GM19463 (cell line): ENCODE results near the gene RADX.
"Not testable (repeated sequence)": the region's sequence is repeated elsewhere in the genome, so short reads cannot be mapped to it uniquely, and the experiment has no call there.

Experiments
- ATAC-seq: cut with Tn5 transposase; IDR thresholded peaks from one replicate; pipeline ENCODE4 v1.9.1; 2021; ENCODE audit warnings: mild to moderate bottlenecking, moderate library complexity; ENCODE audit not compliant: unreplicated experiment

Gene RADX, protein sequence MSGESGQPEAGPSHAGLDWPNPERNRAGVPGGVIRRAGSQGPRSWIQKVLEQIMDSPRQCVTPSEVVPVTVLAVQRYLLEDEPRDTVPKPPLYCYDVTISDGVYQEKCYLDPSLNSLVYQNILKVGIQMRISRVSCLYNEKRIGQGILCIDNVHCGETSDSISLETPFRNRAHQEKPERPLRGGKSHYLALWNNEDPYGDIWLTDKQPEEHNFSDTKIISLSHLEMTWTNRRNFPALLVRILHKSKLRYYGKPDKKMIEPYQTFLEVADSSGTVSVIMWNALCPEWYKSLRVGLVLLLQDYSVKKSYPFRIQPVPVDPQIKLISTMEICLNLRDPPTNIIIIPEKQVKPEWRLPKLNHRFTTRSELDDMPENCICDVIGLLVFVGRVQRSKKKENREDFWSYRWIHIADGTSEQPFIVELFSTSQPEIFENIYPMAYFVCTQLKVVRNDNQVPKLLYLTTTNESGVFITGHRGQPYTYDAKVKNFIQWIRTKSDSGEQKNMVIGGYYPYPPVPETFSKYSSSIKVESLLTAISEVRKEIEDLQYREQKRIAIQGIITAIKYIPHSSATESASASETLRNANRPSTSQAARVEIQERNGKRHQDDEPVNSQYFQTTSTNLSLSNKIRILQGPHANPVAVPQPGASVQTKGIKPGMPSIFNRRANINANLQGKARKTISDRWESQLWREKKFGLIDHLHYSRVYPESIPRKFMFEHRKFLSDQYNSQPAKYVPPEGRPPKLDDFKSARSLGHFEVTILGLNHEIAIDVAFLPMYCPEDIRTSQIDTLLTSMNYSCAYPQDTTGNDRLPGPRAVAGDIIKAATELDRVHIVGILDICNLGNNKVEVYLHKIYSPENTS

DNA sequence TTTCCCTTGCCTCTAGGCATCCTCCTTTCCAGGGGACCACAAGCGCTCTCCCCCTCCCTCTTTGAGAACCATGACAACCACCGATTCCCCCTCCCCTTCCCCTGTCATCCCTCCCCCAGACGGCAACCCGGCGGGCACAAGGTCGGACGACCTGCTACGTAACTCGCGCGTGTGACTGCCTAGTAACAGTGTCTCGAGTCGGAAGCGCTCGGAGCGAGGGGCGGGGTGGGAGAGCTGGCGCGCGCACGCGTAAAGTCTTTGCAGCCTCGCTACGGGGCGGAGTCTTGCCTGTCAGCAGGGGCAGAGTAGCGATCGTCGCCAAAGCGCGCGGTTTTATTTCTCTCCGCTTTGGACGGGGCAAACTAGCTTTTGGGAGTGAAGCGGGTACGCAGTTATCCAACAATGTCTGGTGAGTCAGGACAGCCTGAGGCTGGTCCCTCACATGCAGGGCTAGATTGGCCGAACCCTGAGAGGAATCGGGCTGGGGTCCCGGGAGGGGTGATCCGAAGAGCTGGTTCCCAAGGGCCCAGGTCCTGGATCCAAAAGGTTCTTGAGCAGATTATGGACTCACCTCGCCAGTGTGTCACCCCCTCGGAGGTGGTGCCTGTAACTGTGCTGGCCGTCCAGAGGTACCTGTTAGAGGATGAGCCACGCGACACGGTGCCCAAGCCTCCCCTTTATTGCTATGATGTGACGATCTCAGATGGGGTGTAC, at the start of gene RADX:
Gene RADX (plus strand): TSS at position 300 of the 714 bp plus-strand sequence. CDS start 103 bp downstream, at position 403.
- ATAC-seq = peak; percentile 97

DNA sequence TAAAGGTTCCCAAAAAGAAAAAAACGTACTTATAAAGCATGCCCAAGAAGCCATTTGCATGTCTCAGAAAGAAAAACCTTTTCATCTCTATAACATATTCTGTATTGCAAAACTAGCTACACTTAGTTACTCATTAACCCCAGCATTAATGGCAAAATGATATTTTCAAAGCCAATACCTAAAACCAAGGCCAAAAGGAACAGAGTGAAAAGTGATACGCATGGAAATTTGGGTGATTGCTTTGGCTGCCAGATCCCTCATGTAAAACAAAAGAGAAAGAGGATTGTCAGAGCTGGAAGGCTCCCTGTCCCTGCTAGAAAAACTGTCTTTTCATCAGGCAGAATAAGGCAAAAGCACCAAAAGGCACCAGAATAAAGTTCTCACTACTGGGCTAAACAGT, 46.8 kb upstream of the RADX start:
- ATAC-seq = no peak

DNA sequence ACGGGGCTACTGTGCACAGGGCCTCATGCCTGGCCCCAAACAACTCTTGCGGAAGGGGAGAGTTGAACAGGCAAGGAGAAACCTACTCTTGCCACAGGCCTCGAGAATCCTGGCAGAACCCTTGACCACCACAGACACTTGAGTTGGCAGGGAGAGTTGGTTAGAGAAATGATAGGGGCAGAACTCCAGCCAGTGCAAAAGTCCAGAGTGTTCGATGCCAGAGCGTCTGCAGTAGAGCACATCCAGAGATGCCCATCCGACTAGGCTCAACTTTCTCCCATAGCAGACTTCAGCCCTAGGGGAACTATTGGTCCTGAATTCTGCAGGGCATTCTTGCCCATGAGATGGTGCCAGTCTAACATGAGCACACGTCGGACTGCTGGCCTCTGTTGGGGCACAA, 45.4 kb upstream of the RADX start:
- no peak for ATAC-seq

DNA sequence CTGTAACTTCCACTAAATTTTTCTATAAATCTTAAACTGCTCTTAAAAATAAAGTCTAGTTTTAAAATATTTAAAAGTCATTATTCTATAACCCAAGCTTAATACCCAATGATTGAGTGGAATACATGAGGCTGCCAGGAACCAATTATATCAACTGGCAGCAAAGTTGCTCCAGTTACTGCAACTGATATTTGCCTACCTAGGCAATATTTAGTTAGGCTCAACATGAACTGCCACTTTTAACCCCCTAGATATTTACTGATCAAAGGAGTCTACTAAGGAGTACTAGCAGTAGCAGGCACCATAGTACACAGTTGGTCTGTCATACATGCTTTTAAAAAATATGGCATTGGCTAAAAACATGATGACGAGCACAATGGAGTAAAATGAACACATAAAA, 29.9 kb upstream of the RADX start:
- ATAC-seq = no peak

DNA sequence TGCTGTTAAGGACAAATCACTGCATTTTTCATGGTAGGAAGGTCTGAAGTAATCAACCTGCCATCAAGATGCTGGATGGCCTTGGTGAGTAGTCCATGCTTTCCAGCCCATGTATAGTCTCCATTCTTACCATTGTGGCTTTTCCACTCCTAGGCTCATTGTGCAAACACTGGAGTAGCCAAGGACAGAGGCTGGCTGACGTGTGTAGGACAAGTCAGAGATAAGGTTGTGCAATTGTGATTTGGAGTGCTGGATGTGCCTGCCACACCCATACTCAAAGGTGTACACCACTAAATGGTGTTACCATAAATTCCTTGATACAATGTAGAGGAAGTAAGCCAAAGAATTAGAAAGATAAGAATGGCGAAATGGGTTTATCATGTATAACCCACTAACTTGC, 26.3 kb upstream of the RADX start:
- ATAC-seq = no peak

DNA sequence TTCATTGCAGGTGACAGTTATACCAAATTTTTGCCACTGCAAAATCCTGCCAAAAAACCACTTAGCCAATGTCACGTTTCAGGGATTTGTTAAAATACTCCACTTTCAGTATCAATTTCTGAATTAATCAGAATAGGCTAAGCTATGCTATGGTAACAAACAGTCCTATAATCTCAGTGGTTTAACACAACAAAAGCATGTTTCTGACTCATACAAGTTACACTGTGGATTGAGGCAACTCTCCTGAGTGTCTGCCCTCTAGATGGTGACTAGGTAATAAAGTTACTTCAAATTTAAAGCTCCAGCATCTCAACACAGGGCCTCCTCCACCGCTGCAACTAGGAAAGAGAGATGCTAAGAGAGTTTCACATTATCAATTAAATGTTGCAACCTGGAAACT, 23.0 kb upstream of the RADX start:
- ATAC-seq = no peak

DNA sequence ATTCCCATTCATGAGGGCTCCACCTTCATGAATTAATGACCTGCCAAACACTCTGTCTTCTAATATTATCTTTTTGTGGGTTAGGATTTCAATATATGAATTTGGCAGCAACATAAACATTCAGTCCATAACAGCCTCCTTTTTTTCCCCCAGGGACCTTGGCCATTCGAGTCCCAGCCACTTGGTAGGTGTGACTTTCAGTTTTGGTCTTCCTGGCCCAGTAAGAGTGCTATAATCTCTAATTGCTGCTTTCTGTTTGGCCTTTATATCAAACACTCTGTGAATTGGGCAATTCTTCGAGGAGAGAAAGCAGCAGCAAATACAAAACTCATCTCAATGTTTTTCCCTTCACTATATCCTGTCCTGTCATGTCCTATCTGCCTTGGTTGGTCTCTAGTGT, 12.4 kb upstream of the RADX start:
- ATAC-seq = peak; percentile 50

DNA sequence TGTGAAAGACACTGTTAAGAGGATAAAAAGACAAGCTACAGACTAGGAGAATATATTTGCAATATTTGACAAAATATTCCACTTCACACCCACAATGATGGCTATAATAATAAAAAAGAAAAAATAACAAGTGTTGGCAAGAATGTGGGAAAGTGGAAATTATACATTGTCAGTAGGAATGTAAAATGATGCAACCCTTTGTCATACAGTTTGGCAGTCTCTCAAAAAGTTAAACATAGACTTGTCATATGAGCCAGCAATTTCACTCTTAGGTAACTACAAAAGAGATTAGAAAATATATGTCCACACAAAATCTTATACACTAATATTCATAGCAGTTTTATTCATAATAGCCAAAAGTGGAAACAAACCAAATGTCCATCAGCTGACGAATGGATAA, 5.2 kb upstream of the RADX start:
- ATAC-seq = no peak

DNA sequence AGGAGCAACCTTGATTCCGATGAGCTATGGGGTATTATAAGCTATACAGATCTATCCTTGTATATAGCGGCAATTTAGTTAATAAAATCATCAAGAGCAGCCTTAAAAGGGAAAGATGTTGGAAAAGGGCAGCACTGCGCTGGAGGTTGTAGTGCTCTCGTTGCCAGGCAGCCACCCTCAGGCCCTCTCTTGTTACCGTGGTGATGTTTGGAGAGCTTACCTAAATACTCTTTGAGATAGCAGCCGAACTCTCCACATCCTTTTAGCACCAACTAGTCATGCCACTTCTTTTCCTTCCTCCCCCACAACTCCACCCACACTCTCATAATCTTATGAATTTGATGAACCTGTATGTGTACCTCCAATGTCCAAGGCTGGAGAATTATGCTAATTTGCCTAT, 3.8 kb upstream of the RADX start:
- ATAC-seq = no peak

DNA sequence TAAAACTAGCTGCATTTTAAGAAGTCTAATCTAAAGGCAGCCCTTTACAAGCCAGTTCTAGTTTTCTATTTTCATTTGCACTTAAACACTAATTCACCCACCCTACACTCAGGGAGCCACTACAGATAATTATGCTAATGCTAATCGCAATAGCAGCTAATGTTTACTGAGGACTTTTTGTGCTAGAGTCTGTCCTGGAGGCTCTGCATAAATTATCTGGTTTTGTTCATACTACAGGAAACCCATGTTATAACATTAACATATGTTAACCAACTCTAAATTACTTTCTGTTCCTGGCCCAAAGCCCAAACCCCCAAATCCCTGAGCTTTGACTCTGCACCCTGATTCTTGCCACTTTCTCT, 480 bp upstream of the RADX start:
- peak; percentile 10 for ATAC-seq

DNA sequence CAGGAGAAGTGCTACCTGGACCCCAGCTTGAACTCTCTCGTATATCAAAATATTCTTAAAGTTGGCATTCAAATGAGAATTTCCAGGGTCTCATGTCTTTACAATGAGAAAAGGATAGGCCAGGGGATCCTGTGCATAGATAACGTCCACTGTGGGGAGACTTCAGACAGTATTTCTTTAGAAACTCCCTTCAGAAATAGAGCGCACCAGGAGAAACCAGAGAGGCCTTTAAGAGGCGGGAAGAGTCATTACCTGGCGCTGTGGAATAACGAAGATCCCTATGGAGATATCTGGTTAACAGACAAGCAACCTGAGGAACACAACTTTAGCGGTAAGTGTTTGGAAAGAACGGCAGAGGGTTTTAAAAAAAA, 600 bp downstream of the RADX start:
- ATAC-seq = peak; percentile 10

DNA sequence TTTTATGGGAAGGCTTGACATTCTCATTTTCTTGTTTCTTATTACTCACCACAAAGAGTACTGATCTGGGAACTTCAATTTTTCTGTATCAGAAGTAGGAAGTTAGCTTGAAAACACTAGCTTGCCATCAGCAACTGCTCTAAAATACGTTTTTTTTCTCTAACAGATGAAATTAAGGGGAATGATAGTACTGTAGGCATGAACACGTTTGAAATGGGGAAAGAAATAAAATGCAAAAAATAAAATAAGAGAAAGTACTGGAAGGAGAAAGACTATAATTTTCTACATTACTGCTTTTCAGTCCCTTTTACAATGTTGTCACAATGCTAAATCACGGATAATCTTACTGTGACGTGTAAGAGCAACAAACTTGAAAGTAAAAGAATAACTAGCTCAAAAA, 1.5 kb downstream of the RADX start:
- ATAC-seq = no peak

DNA sequence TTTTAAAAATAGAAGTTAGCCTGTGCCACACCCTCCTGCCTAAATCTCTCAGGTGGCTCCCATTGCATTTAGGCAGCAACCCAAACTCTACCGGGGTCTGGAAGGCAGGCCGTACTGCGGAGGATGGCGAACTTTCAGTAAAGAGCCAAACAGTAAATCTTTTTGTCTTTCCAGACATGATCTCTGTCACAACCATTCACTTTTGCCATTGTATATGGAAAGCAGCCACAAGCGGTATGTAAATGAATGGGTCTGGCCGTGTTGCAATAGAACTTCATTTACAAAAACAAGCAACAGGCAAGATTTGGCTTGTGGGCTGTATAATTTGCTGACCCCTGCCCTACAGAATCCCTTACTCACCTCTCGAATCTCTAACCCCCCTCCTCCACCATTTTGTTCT, 3.3 kb downstream of the RADX start:
- no peak for ATAC-seq

DNA sequence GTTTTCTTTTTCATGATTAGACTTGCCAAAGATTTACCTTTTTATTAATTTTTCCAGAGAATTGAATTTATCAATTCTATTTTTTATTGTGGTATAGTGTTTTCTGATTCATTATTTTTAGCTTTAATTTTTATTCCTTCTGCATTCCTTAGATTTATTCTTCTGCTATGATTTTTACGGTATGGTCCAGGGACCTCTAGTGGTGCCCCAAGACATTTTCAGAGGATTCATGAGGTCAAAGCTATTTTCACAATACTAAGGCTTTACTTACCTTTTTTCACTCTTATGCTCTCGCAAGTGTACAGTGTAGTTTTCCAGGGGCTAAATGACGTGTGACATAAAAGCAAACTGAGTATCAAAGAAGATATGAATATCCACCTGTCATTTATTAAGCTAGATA, 8.0 kb downstream of the RADX start:
- no peak for ATAC-seq

DNA sequence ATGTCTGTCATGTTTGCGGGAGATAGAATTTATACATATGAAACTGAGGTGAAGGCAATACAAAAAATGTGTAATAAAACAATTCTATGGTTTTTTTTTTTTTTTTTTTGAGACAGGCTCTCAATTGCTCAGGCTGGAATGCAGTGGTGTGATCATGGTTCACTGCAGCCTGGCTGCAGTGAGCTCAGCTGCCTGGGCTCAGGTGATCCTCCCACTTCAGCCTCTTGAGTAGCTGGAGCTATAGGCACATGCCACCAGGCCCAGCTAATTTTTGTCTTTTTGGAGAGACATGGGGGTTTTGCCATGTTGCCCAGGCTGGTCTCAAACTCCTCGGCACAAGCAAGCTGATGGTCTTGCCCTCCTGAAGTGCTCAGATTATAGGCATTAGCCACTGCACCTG, 10.1 kb downstream of the RADX start:
- ATAC-seq = no peak

DNA sequence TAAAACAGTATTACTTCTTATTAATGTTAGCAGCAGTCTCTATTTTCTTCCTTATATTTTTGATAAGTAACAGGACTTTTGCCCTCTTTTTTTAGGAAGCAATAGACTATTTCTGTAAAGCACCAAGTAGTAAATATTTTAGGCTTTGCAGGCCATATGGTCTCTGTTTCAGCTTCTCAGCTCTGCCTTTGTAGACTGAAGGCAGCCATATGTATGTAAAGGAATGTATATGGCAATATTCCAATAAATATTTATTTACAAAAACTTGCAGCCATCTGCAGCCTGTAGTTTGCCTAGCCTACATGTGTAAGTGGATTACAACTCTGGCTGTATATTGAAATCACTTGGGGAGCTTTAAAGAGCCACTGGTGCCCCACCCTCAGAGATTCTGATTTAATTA, 15.0 kb downstream of the RADX start:
- no peak for ATAC-seq

DNA sequence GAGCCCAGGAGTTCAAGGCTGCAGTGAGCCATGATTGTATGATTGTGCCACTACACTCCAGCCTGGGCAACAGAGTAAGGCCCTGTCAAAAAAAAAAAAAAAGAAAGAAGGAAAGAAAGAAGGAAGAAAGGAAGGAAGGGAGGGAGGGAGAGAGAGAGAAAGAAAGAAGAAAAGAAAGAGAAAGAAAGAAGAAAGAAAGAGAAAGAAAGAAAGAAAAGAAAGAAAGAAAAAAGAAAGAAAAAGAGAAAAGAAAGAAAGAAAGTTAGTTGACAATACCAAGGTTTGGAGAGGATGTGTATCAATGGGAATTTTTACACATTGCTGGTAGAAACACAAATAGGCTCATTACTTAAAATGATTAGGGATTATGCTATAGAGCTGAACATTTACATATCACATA, 19.8 kb downstream of the RADX start:
- ATAC-seq = no peak

DNA sequence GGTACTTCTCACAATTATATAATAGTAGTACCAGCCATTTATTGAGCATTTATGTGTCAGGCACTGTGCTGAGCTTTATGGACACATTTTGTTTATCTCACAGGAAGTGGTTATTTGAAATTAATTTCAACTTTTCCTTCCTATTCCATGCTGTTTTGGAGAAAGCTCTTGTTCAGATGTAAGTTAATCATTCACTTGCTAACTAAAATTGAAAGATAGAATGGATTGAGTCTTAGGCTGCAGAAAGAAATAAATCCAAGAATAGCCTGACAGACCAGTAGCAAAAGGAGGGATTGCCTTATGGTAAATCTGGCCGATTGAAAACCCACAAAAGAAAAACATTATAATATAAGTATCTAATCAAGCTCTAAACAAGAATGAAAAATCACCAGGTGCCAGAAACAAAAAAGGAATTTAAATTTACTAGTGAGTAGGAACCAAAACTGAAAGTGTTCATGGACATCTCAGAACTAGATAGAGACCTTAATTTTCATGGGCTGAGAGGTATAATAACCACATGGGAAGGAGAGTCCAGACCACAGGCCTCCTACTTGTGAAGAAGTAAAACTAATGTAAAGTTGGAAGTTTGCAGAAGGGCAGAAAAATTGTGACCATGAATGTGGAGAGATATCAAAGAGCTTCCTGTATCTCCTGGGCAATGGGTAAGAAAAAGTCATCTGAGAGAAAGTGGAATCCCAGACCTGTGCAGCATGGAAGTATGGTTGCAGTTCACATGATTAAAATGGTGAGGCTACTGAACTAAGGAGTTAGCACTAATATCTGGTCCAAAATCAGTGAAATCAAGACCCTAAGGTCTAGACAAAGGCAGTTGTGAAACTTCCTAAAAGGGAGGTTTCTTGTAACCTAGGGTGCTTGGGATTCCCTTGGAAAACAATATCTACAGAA, 38.0 kb downstream of the RADX start:
- peak; percentile 97 for ATAC-seq

DNA sequence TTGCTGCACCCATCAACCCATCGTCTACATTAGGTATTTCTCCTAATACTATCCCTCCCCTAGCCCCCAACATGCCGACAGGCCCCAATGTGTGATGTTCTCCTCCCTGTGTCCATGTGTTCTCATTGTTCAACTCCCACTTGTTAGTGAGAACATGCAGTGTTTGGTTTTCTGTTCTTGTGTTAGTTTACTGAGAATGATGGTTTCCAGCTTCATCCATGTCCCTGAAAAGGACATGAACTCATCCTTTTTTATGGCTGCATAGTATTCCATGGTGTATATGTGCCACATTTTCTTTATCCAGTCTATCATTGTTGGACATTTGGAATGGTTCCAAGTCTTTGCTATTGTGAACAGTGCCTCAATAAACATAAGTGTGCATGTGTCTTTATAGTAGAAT, 41.8 kb downstream of the RADX start:
- ATAC-seq = not testable (repeated sequence)

DNA sequence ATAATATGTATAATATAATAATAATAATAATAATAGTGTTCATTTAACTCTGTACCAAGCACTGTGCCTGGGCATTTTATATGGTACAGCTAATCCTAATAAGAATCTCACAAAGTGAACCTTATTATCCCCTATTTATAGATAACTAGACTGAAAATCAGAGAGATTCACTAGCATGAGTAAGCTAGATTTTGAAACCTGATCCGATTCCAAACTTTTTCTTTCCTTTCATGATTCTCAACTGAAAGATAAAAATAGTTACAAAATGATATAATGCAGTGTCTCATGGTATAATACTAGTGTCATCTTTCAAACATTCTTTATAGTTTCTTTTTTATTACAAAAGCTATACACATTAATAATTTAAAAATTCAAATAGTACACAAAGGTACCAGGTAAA, 58.9 kb downstream of the RADX start:
- no peak for ATAC-seq

DNA sequence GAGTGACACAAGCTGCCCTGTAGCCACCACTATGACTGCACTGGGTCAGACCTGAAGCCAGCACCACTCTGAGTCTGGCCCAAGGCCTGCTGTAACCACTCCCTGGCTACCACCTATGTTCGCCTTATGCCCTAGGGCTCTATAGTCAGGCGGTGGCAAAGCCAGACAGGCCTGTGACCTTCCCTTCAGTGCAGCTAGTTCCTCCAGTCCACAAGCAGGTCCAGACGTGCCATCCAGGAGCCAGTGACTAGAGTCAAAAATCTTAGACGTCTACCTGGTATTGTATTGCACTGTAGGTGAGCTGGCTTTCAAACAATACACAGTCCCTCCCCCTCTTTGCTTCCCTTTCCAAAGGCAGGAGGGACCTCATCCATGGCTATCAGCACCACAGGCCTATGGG, 60.7 kb downstream of the RADX start:
- no peak for ATAC-seq
